Left colon (tissue), 2 donors: ENCODE data around the gene RASAL2. TPM values are rescaled to one million over a fixed set of nuclear protein-coding genes. Genes with fewer than 3 reads are reported as not detected.
"Not testable (repeated sequence)": the region's sequence is repeated elsewhere in the genome, so short reads cannot be mapped to it uniquely, and the experiment has no call there.

Source experiments
- ATAC-seq: fragments of 200-7000 bp; cut with Tn5 transposase; one replicate; pipeline ENCODE4 v1.9.1; 2020; ENCODE audit warnings: mild to moderate bottlenecking, moderate library complexity
- DNase-seq, 2 donors: peaks; one replicate each; pipeline ENCODE4 v3.0.0-alpha.2; 2020
- intact Hi-C, 2 donors: fragments of 100-400 bp; cut with DNase I in 1 of 2; cut with micrococcal nuclease in 1 of 2; formaldehyde crosslinking; loops; one replicate each; pipeline versions ENCODE4 v1.11.2 to v1.14.0; 2022; cut with DNase I, micrococcal nuclease
- total RNA-seq, 2 donors: library from RNA; stranded (reverse); fragmentation: NEBNext Ultra II Directional; extraction: Animal tissue kit (Norgen Biotek cat#: 25700); gene quantifications; one replicate each; pipeline ENCODE4 v1.2.1, GENCODE V29; 2021
- donor health status: DM: no; HTN: no; CAD: no.
- donor health status: DM: yes; HTN: yes; CAD: no.

RASAL2 gene
- total RNA-seq, 2 donors from 2014 or later, result 14.5 to 17.3 TPM

- DNase-seq, result no peak
- intact Hi-C loops, result no loop called here
- no peak for ATAC-seq
These were observed 27.5 kb upstream of the RASAL2 start for GRCh38 chr1:178066296-178066907.

DNA sequence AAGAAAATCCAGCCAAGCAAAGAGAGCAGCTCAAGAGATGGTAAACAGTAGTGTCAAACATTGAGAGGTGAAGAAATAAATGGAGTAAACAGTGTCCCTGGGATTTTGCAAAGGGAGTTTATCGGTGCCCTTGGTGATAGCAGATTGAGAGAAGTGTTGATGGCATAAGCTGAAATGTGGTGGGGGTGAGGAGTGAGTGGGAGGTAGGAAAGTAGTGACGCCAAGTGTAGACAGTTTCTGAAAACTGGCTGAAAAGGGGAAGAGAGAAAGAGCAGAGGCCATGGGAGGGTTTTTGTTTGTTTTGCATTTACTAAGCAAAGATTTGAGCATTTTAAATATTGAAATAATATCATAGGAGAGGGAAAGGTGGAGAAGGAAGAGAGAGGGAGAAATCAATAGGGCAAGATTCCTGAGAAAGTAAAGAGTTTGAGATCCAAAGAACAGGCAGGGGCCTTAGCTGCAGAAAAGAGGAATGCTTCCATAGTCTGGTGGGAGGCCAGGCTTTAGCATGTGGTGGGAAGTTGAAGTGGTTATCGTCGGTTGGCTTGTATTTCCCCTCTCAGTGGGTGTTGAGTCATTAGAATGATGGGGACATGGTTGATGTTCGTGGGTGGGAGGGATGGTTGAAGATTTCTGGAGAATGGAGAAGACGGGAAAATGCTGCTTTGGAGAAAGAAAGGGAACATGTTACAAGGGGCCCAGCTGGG is 26.8 kb upstream of the RASAL2 start:
- intact Hi-C loops, result no loop called here
- no peak for ATAC-seq
- DNase-seq, result no peak

- ATAC-seq (no peak), DNase-seq (no peak)
- intact Hi-C loops, result no loop called here
These were observed 22.1 kb upstream of the RASAL2 start for GRCh38 chr1:178071811-178072210.

DNA sequence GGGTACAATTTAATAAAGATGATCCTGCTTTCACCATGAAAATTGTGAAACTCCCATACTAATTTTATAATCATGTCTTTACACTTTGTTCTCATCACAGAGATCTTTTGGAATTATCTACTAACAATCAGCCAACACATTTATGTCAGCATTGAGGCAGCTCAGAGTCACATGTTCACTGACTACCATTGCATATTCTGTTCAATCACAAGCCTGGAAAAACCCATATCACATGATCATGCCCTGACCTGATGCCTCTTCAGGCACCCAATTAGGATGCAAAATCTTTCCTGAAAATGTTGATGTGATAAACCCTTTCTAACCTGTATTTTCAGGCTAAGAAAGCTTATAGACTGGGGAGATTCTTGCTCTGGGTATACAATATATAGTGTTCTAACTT is 21.6 kb upstream of the RASAL2 start:
- no peak for ATAC-seq
- DNase-seq, result no peak
- intact Hi-C loops, result no loop called here

GRCh38 chr1:178075333-178075732 is 18.6 kb upstream of the RASAL2 start:
- ATAC-seq (no peak), DNase-seq (no peak)
- intact Hi-C loops, result no loop called here

GRCh38 chr1:178076607-178077006 is 17.3 kb upstream of the RASAL2 start:
- ATAC-seq (no peak), DNase-seq (no peak)
- intact Hi-C loops, result no loop called here

- DNase-seq, result no peak
- intact Hi-C loops, result no loop called here
- ATAC-seq, result no peak
These were observed 16.0 kb upstream of the RASAL2 start for GRCh38 chr1:178077917-178078316.

- intact Hi-C loops, result no loop called here
- DNase-seq (no peak), ATAC-seq (no peak)
These were observed 7.6 kb upstream of the RASAL2 start for GRCh38 chr1:178086294-178086693.

GRCh38 chr1:178086766-178087165 is 7.1 kb upstream of the RASAL2 start:
- ATAC-seq, result no peak

GRCh38 chr1:178088651-178089050 is 5.3 kb upstream of the RASAL2 start:
- intact Hi-C loops, result no loop called here
- no peak for ATAC-seq
- no peak for DNase-seq

More at GRCh38 chr1:178086766-178087165, 7.1 kb upstream of the RASAL2 start:
- no peak for DNase-seq
- intact Hi-C loops, result no loop called here

DNA sequence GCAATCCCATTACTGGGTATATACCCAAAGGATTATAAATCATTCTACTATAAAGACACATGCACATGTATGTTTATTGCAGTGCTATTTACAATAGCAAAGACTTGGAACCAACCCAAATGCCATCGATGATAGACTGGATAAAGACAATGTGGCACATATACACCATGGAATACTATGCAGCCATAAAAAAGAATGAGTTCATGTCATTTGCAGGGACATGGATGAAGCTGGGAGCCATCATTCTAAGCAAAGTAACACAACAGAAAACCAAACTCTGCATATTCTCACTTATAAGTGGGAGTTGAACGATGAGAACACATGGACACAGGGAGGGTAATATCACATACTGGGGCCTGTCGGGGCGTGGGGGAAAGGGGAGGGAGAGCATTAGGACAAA is 2.5 kb upstream of the RASAL2 start:
- DNase-seq, intact Hi-C loops, ATAC-seq: not testable (repeated sequence)

GRCh38 chr1:178091986-178092745 is 1.7 kb upstream of the RASAL2 start:
- intact Hi-C loops, result no loop called here
- ATAC-seq (no peak), DNase-seq (no peak)

DNA sequence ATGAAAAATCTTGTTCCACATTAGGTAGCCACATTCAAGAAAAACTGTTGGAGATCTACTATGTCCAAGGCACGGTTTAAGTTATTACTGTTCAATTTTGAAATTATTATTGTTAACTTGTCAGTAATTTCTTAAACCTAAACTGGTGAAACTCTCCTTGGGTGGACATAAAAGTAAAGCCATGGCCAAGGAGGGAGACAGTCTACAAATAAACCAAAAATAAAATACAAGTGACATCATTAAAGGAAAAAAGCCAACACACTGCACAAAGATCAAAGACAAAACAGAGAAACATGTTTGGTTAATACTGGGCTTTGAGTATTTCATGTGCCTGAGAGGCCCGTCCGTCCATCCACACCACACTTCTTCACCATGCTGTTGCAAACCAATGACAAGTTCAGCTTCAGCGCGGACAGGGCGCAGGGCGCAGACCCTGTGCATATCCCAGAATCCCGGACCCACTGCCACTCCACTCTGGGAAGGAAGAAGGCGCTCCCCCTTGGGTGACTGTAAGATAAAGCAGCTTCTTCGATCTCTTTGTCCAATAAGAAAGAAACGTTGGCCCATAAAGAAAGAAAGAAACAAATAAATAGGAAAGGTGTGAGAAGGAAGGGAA is 918 bp upstream of the RASAL2 start:
- ATAC-seq (peak; percentile 11), DNase-seq (peak; percentile 32 to 36)
- intact Hi-C loops, result no loop called here

GRCh38 chr1:178093494-178093950 is 382 bp upstream of the RASAL2 start:
- intact Hi-C loops, result no loop called here
- DNase-seq (peak; percentile 90 to 94), ATAC-seq (peak; percentile 87)

GRCh38 chr1:178094739-178095645 is 1.1 kb downstream of the RASAL2 start:
- DNase-seq (no peak), ATAC-seq (no peak)
- intact Hi-C loops, result no loop called here

GRCh38 chr1:178096421-178096820 is 2.5 kb downstream of the RASAL2 start:
- DNase-seq (no peak), ATAC-seq (no peak)
- intact Hi-C loops, result no loop called here

DNA sequence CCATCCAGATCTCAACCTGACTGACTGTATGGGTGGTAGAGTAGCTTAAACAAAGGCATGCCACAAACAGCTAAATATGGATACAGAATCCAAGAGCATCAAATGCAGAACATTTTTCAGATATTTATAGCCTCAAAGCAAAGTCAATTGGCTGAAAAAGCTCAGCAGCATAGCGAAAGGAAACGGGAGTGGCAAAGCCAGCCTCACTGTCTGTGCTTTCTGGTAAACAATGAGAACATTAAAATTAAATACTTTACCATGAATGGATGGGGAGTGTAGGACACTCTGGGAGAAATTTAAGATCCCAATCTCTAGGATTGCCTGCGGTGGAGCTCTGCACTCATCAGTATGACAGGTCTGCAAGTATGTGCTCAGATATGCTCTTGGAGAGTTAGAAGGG is 4.4 kb downstream of the RASAL2 start:
- DNase-seq, result no peak
- no peak for ATAC-seq
- intact Hi-C loops, result no loop called here

DNA sequence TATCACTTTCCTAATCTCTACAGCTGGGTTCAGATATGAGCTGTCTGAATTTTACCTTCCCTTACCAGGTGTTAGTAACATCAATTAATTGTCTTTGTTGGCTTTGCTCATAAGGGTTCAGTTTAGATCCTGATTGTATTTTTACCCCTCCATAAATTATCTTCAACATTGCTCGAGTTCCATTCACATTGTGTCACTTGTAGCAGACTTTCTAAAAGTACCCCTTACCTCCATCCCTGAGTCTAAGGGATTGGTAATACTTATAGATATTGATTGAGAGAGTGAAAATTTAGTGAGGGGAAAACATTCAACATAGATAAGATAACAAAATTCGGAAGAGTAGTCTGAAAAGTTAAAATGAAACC is 7.3 kb downstream of the RASAL2 start:
- DNase-seq (no peak), ATAC-seq (no peak)
- intact Hi-C loops, result no loop called here

- no peak for ATAC-seq
- intact Hi-C loops, result no loop called here
- DNase-seq, result no peak
These were observed 7.8 kb downstream of the RASAL2 start for GRCh38 chr1:178101654-178102053.
